ENCODE measurements around the gene DSEL. TPM values are rescaled to one million over a fixed set of nuclear protein-coding genes. Genes with fewer than 3 reads are reported as not detected.

Gene DSEL
- total RNA-seq, 2 donors from 2014 or later: 4.2 to 5.9 TPM

DNA sequence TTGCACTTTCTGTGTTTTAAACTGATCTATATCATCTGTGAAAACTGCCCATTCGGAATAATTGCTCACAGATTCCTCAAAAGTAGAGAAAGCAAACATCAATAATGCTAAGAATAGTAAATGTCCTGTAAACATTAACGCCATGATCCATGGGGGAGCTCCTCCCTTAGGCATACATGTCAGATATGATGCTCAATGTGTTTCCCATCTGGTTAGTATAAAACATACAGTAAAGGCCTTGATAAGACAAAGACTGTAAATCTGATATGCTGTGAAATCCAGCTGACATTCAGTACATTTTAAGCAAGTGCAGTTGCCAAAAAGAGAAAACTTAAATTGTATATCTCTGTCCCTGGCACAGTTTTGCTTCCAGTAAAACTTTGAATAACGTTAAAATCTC is 2.1 kb downstream of the DSEL start:
- intact Hi-C loops (cut with DNase I): no loop called here
- Histone ChIP-seq H3K27ac (no peak overlapping the region), H3K27me3 (no peaks in the 10 kb centered on the region), H3K36me3 (replicated peaks in 1 of 2; ENCODE audit: insufficient read depth in 1 of 2, low read depth in 2 of 2) (no peaks in the 10 kb centered on the region), H3K4me1 (peaks cover 6% of the 10 kb centered on the region), H3K9me3 (no peaks in the 10 kb centered on the region), H3K4me3 (no peak overlapping the region)
- 48% methylated on average over 3 of the region's 3 CpGs for WGBS, 2 donors
- TF ChIP-seq, protein P1, sequence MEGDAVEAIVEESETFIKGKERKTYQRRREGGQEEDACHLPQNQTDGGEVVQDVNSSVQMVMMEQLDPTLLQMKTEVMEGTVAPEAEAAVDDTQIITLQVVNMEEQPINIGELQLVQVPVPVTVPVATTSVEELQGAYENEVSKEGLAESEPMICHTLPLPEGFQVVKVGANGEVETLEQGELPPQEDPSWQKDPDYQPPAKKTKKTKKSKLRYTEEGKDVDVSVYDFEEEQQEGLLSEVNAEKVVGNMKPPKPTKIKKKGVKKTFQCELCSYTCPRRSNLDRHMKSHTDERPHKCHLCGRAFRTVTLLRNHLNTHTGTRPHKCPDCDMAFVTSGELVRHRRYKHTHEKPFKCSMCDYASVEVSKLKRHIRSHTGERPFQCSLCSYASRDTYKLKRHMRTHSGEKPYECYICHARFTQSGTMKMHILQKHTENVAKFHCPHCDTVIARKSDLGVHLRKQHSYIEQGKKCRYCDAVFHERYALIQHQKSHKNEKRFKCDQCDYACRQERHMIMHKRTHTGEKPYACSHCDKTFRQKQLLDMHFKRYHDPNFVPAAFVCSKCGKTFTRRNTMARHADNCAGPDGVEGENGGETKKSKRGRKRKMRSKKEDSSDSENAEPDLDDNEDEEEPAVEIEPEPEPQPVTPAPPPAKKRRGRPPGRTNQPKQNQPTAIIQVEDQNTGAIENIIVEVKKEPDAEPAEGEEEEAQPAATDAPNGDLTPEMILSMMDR (IDR thresholded peaks at IDR 0.05): no peak
- no peak for TF ChIP-seq POLR2A (IDR thresholded peaks at IDR 0.05)
- ATAC-seq (no peak), DNase-seq (no peak)

DNA sequence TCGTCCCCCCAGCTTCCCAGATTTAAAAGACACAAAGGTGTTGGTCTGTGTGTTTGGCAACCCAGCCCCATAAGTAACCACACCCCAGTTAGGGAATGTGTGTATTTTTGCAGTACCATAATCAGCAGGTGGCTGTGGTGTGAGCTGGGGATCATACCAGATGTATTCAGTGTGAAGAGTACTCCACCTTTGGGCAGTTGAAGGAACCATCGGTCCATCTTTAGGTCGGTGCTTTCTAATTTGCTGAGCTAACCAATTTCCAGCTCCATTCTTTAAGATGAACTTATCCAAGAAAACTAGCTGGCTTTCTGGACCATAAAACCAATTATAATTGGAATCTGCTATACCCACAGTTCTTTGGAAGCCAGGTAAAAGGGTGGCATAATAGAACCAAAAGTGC is 3.2 kb downstream of the DSEL start:
- Histone ChIP-seq H3K27me3 (no peaks in the 10 kb centered on the region), H3K9me3 (no peaks in the 10 kb centered on the region), H3K4me3 (no peak overlapping the region), H3K27ac (no peak overlapping the region), H3K36me3 (replicated peaks in 1 of 2; ENCODE audit: insufficient read depth in 1 of 2, low read depth in 2 of 2) (no peaks in the 10 kb centered on the region), H3K4me1 (peaks cover 6% of the 10 kb centered on the region)
- 67 to 68% methylated on average over 3 of the region's 3 CpGs for WGBS, 2 donors
- intact Hi-C loops (cut with DNase I): no loop called here
- ATAC-seq: no peak
- no peak for TF ChIP-seq POLR2A (IDR thresholded peaks at IDR 0.05)
- TF ChIP-seq, protein P1 (IDR thresholded peaks at IDR 0.05): no peak
- no peak for DNase-seq

DNA sequence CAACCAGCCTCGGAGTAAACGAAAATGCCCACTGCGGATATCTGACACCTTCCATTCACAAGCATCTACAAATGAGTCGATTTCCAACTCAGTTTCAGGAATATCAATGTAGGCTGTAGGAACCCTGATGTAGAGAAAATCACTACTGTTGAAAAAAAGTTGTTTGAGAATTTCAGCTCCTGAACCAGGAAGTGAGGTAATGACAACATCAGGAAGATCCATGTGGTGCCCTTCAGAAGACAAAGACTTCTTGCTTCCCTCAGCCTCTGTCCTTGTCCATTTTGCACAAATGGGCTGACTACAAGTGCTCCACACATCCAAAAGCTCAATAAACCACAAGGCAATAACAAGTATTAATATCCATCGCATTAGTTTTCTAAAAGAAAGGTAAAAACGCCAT is 4.7 kb downstream of the DSEL start:
- DNase-seq: no peak
- no peak for TF ChIP-seq POLR2A (IDR thresholded peaks at IDR 0.05)
- TF ChIP-seq, protein P1 (IDR thresholded peaks at IDR 0.05): no peak
- 76 to 84% methylated on average over 6 of the region's 6 CpGs for WGBS, 2 donors
- H3K36me3 ChIP-seq (replicated peaks in 1 of 2; ENCODE audit: insufficient read depth in 1 of 2, low read depth in 2 of 2): no peaks in the 10 kb centered on the region
- no peak for ATAC-seq
- H3K27me3 ChIP-seq: no peaks in the 10 kb centered on the region
- H3K9me3 ChIP-seq: no peaks in the 10 kb centered on the region
- H3K4me3 ChIP-seq: no peak overlapping the region
- intact Hi-C loops (cut with DNase I): no loop called here
- H3K4me1 ChIP-seq: no peaks in the 10 kb centered on the region
- H3K27ac ChIP-seq: no peak overlapping the region

DNA sequence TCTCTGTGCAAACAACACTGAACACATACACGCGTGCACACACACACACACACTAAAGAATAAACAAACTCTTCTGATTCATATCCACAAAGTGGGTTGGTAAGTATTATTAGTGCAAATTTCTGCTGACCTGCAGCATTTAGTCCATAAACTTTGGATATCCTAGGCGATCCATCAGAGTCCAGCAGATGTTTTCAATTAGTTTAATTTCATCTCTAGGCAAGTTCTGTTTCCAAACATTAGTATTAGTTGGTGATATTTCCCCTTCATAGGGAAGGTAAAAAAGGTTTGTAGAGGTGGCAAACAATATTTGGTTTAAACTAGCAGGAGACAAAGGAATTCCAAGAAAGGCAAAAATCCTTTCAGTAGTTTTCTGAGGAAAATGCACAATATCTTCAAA is 5.7 kb downstream of the DSEL start:
- DNase-seq (no peak), ATAC-seq (no peak)
- Histone ChIP-seq H3K4me1 (no peaks in the 10 kb centered on the region), H3K9me3 (no peaks in the 10 kb centered on the region), H3K36me3 (replicated peaks in 1 of 2; ENCODE audit: insufficient read depth in 1 of 2, low read depth in 2 of 2) (no peaks in the 10 kb centered on the region), H3K27me3 (no peaks in the 10 kb centered on the region), H3K4me3 (no peak overlapping the region), H3K27ac (no peak overlapping the region)
- intact Hi-C loops (cut with DNase I): no loop called here
- TF ChIP-seq, protein P1 (IDR thresholded peaks at IDR 0.05): no peak
- no peak for TF ChIP-seq POLR2A (IDR thresholded peaks at IDR 0.05)
- WGBS, 2 donors: 53 to 77% methylated on average over 3 of the region's 3 CpGs

GRCh38 chr18:67509741-67510391 is 6.7 kb downstream of the DSEL start:
- intact Hi-C loops (cut with DNase I): no loop called here

More at GRCh38 chr18:67509741-67510391, 6.7 kb downstream of the DSEL start:
- WGBS, 2 donors: 65 to 74% methylated on average over 6 of the region's 6 CpGs
- Histone ChIP-seq H3K27ac (no peak overlapping the region), H3K4me3 (no peak overlapping the region), H3K4me1 (no peaks in the 10 kb centered on the region), H3K27me3 (no peaks in the 10 kb centered on the region), H3K9me3 (no peaks in the 10 kb centered on the region), H3K36me3 (replicated peaks in 1 of 2; ENCODE audit: insufficient read depth in 1 of 2, low read depth in 2 of 2) (no peaks in the 10 kb centered on the region)
- ATAC-seq (no peak), DNase-seq (no peak)
- no peak for TF ChIP-seq POLR2A (IDR thresholded peaks at IDR 0.05)
- TF ChIP-seq, protein P1 (IDR thresholded peaks at IDR 0.05): no peak
